Caco-2 (cell line): ENCODE data around the gene QRFP. TPM values are rescaled to one million over a fixed set of nuclear protein-coding genes. Genes with fewer than 3 reads are reported as not detected.

Experiments
- BruUV-seq: library from RNA; stranded (reverse); fragments of 400-500 nt; replicated peaks from 2 replicates; lab custom pipeline; 2021; lab: Mats Ljungman, UMichigan
- CTCF ChIA-PET: fragments of 300-600 bp; sonication (Branson Sonifier 250); formaldehyde crosslinking; loops from one replicate; lab custom pipeline; 2022; ENCODE audit warnings: antibody characterized with exemption; lab: Charles Lee
- POLR2A ChIA-PET: fragments of 300-600 bp; sonication (Branson Sonifier 250); formaldehyde crosslinking; loops from one replicate; lab custom pipeline; 2022; ENCODE audit warnings: antibody characterized with exemption; lab: Charles Lee
- DNase-seq, 2 experiments: peaks; one replicate each; pipeline versions ENCODE4 v3.0.0 to v3.0.0-alpha.2; 2020 to 2022
- H3K27me3 ChIP-seq: replicated peaks from 2 replicates; pipeline ENCODE4 v1.6.0; 2011; ENCODE audit warnings: low read length; ENCODE audit not compliant: control insufficient read depth, insufficient read depth
- H3K36me3 ChIP-seq: 2 replicates; pipeline ENCODE4 v1.5.1; 2011; ENCODE audit warnings: low read length; ENCODE audit not compliant: control insufficient read depth, insufficient read depth
- H3K4me1 ChIP-seq: fragments of 250-450 bp; sonication (Bioruptor Pico); 2 replicates; pipeline ENCODE4 v1.5.1; 2020; ENCODE audit warnings: mild to moderate bottlenecking
- H3K4me3 ChIP-seq: 2 replicates; pipeline ENCODE4 v1.5.1; 2011; ENCODE audit warnings: low read depth, mild to moderate bottlenecking, control low read depth, low read length
- H3K9me3 ChIP-seq: fragments of 250-450 bp; sonication (Bioruptor Pico); 2 replicates; pipeline ENCODE4 v1.5.1; 2020; ENCODE audit warnings: mild to moderate bottlenecking, moderate library complexity
- H3K27ac Mint-ChIP-seq: one replicate; pipeline ENCODE4 v1.8.0; 2022; ENCODE audit warnings: mixed read lengths; ENCODE audit not compliant: unreplicated experiment
- H3K27me3 Mint-ChIP-seq: one replicate; pipeline ENCODE4 v1.8.0; 2022; ENCODE audit warnings: mixed read lengths; ENCODE audit not compliant: insufficient read depth, unreplicated experiment
- H3K36me3 Mint-ChIP-seq: one replicate; pipeline ENCODE4 v1.8.0; 2022; ENCODE audit warnings: mild to moderate bottlenecking, mixed read lengths; ENCODE audit not compliant: insufficient read depth, unreplicated experiment
- H3K4me1 Mint-ChIP-seq: one replicate; pipeline ENCODE4 v1.8.0; 2022; ENCODE audit warnings: low read depth, mixed read lengths; ENCODE audit not compliant: unreplicated experiment
- H3K4me3 Mint-ChIP-seq: one replicate; pipeline ENCODE4 v1.8.0; 2022; ENCODE audit warnings: mild to moderate bottlenecking, moderate library complexity, mixed read lengths; ENCODE audit not compliant: unreplicated experiment
- H3K9me3 Mint-ChIP-seq: one replicate; pipeline ENCODE4 v1.8.0; 2022; ENCODE audit warnings: mixed read lengths; ENCODE audit not compliant: unreplicated experiment
- CTCF ChIP-seq, 2 experiments: fragments of 200-600 bp in 1 of 2; IDR thresholded peaks; 1 replicate in 1 of 2; 2 replicates in 1 of 2; pipeline versions ENCODE4 v1.5.1 to v1.8.0; 2011 to 2022; ENCODE audit warnings: antibody characterized with exemption in 1 of 2, control low read depth in 1 of 2, inconsistent platforms in 1 of 2, low read depth in 1 of 2, low read length in 1 of 2, mild to moderate bottlenecking in 1 of 2, moderate library complexity in 1 of 2; ENCODE audit not compliant: insufficient read depth in 1 of 2, severe bottlenecking in 1 of 2, unreplicated experiment in 1 of 2
- intact Hi-C: fragments of 100-400 bp; cut with micrococcal nuclease; formaldehyde crosslinking; loops from one replicate; pipeline ENCODE4 v1.10.0; 2022; ENCODE audit not compliant: unreplicated experiment
- total RNA-seq: library from RNA; stranded (reverse); gene quantifications from 2 replicates; pipeline ENCODE4 v1.2.3, GENCODE V29; 2022

Gene QRFP
- total RNA-seq, 1 experiment from 2014 or later: not detected

DNA sequence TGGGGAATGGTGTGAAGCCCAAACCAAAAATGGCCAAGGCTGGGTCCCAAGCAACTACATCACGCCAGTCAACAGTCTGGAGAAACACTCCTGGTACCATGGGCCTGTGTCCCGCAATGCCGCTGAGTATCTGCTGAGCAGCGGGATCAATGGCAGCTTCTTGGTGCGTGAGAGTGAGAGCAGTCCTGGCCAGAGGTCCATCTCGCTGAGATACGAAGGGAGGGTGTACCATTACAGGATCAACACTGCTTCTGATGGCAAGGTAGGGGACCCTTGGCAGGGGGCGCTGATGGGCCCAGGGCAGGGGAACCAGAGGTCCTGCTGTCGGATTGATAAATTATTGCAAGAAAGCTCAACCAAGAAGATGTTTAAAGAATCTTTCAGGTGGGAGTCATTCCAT is 41.8 kb downstream of the QRFP start:
- Mint-ChIP-seq H3K27ac (no peak overlapping the region), H3K36me3 (peaks cover 56% of the 10 kb centered on the region), H3K9me3 (no peaks in the 10 kb centered on the region), H3K27me3 (no peaks in the 10 kb centered on the region), H3K4me3 (no peak overlapping the region), H3K4me1 (no peaks in the 10 kb centered on the region)
- ChIA-PET POLR2A (no interaction called here), CTCF (no interaction called here)
- intact Hi-C loops: no loop called here
- DNase-seq: no peak
- Histone ChIP-seq H3K9me3 (no peaks in the 10 kb centered on the region), H3K4me1 (no peaks in the 10 kb centered on the region; the same call in 1 of the 2 replicates), H3K27me3 (no peaks in the 10 kb centered on the region), H3K4me3 (no peak overlapping the region), H3K36me3 (no peaks in the 10 kb centered on the region; the same call in 1 of the 2 replicates)
- TF ChIP-seq CTCF (IDR thresholded peaks at IDR 0.05; ENCODE audit: insufficient read depth in 1 of 2, low read depth in 1 of 2, low read length in 1 of 2, severe bottlenecking in 1 of 2, unreplicated experiment in 1 of 2): no peak
- BruUV-seq: no TSS peak

- no peak for DNase-seq
- H3K36me3 ChIP-seq: no peaks in the 10 kb centered on the region; the same call in 1 of the 2 replicates
- BruUV-seq: no TSS peak
Measured at GRCh38 chr9:130854092-130854491, 42.5 kb downstream of the QRFP start.

DNA sequence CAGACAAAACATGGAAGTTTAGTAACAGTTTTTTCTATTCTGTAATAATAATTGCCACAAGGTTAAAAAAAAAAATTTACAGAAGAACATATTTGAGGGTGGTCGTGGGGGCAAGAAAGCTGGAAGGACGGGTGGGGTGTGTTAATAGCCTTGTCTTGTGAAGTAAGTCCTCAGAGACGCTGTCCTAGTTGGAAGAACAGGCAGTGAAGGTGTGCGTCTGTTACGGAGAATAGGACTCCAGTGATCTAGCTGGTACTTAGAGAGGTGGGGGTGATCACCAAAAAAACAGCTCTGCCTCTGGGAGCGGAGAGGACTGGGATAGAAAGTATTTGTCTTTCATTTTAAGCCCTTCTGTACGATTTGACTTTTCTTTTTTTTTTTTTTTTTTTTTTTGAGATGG is 43.8 kb downstream of the QRFP start:
- BruUV-seq: no TSS peak
- TF ChIP-seq CTCF (IDR thresholded peaks at IDR 0.05; ENCODE audit: insufficient read depth in 1 of 2, low read depth in 1 of 2, low read length in 1 of 2, severe bottlenecking in 1 of 2, unreplicated experiment in 1 of 2): no peak
- Mint-ChIP-seq H3K27ac (no peak overlapping the region), H3K9me3 (no peaks in the 10 kb centered on the region), H3K27me3 (no peaks in the 10 kb centered on the region), H3K36me3 (peaks cover 46% of the 10 kb centered on the region), H3K4me1 (no peaks in the 10 kb centered on the region), H3K4me3 (no peak overlapping the region)
- intact Hi-C loops: no loop called here
- no peak for DNase-seq
- H3K27me3 ChIP-seq: no peaks in the 10 kb centered on the region
- H3K9me3 ChIP-seq: no peaks in the 10 kb centered on the region
- H3K4me1 ChIP-seq: no peaks in the 10 kb centered on the region
- ChIA-PET CTCF (interaction anchor here (0.7 kb wide), 1 partner anchor 71 kb away, joined by 3 read pairs; no protein-coding TSS in a partner anchor), POLR2A (no interaction called here)
- no peak overlapping the region for H3K4me3 ChIP-seq
- no peaks in the 10 kb centered on the region; the same call in 1 of the 2 replicates for H3K36me3 ChIP-seq

More at GRCh38 chr9:130854092-130854491, 42.5 kb downstream of the QRFP start:
- H3K27ac Mint-ChIP-seq: no peak overlapping the region
- no peaks in the 10 kb centered on the region for H3K9me3 Mint-ChIP-seq
- H3K9me3 ChIP-seq: no peaks in the 10 kb centered on the region
- H3K4me3 Mint-ChIP-seq: no peak overlapping the region
- CTCF ChIA-PET: no interaction called here
- H3K4me3 ChIP-seq: no peak overlapping the region
- no peaks in the 10 kb centered on the region for H3K27me3 ChIP-seq
- no peaks in the 10 kb centered on the region for H3K4me1 ChIP-seq
- peaks cover 56% of the 10 kb centered on the region for H3K36me3 Mint-ChIP-seq
- intact Hi-C loops: no loop called here
- H3K4me1 Mint-ChIP-seq: no peaks in the 10 kb centered on the region
- TF ChIP-seq CTCF (IDR thresholded peaks at IDR 0.05; ENCODE audit: insufficient read depth in 1 of 2, low read depth in 1 of 2, low read length in 1 of 2, severe bottlenecking in 1 of 2, unreplicated experiment in 1 of 2): no peak
- POLR2A ChIA-PET: no interaction called here
- H3K27me3 Mint-ChIP-seq: no peaks in the 10 kb centered on the region
